Activated T-cell treated with anti-CD3 and anti-CD28 coated beads for 4 hours (primary cell): ENCODE data around the gene PRDM11.

Experiments
- DNase-seq: peaks from one replicate; pipeline ENCODE4 v3.0.0-alpha.2; 2020

The PRDM11 gene

GRCh38 chr11:45158210-45158731, 11.8 kb downstream of the PRDM11 start:
- no peak for DNase-seq

GRCh38 chr11:45158891-45159605, 12.6 kb downstream of the PRDM11 start:
- DNase-seq = no peak

- DNase-seq = no peak
Measured at GRCh38 chr11:45159781-45160365, 13.4 kb downstream of the PRDM11 start.

DNA sequence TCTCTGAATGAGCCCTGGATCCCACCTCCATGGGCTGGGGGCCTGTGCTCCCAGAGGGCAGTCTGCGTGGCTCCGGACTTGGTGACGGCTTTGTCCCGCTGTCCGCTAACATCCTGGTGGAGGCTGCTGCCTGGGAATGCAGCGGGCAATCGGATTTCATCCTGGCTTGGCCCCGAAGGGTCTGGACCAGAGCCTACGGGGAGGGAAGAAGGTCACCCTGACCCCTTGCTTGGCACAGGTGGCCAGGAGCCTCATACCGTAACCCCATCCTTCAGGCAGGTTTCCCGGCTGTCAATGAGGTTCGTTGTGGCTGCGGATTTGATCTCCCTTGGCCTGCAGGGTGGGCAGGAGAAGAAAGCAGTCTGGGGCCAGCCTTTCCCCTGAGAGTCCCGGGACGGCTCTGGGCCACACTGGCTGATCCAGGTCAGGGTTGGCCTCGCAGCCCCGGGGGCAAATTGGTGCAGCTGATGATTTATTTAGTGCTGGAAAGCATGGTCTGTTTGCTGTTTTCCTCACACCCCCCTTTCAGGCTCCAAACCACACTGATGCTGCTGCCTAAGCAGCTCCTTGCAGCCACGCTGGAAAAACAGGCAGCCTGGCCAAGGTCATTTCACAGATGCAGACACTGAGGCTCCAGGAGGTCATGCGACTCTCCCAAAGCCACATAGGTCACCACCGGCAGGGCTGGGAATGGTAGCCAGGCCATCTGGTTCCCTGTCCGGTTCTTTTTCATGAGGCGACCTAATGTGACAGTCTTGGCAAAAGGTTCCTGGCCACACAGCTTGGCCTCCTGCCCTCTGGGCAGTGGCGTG, 15.0 kb downstream of the PRDM11 start:
- DNase-seq = no peak

GRCh38 chr11:45162064-45162375, 15.6 kb downstream of the PRDM11 start:
- DNase-seq = no peak

DNA sequence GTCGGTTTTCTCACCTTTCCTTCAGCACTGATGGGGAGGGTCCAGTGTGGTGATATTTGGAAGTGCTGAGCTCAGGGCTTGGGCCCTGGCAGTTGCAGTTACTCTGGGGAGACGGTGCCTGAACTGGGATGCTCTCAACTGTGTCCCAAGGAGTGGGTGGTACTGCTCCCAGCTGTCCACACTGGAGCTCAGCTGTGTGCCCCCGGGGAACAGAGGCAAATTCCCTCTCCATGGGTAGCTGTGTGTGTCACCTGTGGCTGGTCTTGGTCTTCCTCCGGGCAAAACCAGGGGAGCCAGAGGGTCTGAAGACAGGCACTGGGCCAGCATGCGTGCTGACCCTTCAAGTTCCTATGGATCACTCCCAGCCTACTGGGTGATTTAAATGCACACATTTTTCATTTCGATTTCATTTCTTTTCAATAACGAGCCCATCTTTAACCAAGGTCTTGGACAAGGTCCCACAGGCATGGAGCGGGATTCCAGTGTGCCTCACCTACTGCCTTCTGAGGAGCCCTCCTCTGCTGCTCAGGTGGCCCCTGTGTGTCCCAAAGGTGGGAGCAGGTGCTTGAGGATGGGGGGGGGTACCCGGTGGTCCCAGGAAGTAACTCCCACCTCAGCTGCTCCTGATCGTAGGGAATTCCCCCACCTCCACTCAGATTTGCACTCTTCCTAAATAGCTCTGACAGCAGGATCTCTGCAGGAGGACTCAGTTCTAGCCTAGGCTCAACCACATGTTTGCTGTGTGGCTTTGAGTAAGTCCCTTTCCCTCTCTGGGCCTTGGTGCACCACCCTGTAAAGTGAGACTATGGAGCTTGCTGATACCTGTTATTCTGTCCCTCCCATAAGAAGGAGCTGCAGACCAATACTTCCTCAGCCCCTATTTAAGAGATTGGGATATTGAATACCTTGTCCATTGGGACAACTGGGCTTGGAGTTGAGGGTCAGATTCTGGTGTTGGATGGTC, 16.8 kb downstream of the PRDM11 start:
- no peak for DNase-seq

DNA sequence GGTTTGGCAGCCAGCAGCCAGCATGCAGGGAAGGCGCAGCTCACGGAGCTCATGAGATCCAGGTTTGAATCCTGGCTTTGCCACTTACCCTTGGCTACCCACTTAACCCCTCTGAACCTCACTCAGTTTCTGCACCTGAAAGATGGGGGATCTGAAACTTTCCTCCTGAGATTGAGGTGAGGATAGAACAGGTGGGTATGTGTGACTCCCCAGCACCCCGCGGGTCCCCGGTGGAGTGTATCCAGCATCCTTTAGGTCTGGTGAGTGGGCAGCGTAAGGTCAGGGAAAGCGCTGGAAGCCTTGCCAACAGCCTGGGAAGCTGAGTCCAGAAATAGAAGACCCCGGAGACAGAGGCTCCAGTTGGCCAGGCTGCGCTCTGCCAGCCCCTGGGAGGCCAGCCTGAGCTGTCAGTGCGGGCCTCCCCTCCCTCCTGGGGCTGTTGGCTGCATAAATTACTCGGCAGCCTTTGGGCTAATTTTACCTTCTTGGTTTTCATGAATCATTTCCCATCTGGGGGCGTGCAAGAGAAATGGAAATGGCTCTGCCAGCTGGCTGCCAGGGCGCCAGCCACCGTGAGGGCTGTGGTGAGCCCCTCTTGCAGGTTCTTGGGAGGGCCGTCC, 17.6 kb downstream of the PRDM11 start:
- DNase-seq = no peak

GRCh38 chr11:45165386-45165785, 18.9 kb downstream of the PRDM11 start:
- no peak for DNase-seq

DNA sequence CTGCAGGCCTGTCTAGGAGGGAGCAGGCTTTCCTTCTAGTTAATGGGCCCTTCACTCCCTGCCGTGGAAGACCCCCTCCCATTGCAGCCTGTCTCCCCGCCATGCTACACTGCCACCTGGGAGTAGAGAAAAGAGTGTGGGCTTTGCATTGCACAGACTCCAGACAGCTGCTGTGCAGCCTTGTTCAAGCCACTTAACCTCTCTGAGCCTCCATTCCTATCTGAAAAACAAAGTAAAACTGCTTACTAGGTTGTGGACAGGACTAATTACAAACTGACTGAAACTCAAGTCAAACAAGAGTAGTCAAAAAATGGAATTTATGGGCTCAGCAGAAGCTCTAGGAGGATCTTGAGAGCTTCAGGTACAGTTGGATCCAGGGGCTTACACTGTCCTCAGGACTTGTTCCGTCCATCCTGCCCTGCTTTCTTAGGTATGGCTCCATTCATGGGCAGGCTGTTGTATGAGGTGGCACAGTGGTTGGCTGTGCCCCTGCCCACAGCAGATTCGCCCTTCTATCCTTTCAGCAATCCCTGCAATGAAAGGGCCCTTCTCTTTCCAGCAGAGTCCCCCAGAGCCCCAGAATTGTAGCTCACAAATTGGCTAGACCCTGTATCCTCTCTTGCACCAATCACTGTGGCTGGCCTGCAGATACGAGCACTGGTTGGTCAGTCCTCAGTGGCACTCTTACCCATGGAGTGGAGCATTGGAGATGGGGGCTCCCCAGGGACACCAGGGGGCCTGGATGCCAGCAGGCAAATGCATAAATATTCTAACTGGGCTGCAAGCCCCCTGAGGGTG, 19.6 kb downstream of the PRDM11 start:
- no peak for DNase-seq

GRCh38 chr11:45166604-45166897, 20.1 kb downstream of the PRDM11 start:
- no peak for DNase-seq

DNA sequence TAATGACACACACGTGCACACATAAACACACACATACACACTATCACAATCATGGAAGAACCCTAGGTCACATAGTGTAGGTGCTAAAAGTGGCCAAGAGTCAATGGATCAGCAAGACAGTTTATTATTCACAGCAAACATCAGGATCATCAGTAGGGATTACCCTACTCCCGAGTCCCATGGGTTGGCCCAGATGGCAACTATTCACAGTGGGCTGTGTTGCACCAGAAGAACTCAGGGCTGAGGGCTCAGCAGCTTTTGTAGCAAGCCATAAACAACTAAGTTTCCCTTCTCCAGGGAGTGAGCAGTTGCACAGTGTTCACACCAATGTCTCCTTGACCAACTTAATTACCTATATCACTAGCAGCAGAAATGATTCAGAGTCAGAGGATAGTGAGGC, 20.8 kb downstream of the PRDM11 start:
- no peak for DNase-seq

- no peak for DNase-seq
Measured at GRCh38 chr11:45168366-45169130, 22.1 kb downstream of the PRDM11 start.

- DNase-seq = no peak
Measured at GRCh38 chr11:45169310-45170072, 23.1 kb downstream of the PRDM11 start.

- DNase-seq = no peak
Measured at GRCh38 chr11:45170484-45170883, 24.0 kb downstream of the PRDM11 start.

- DNase-seq = no peak
Measured at GRCh38 chr11:45171550-45171949, 25.1 kb downstream of the PRDM11 start.

GRCh38 chr11:45173064-45173463, 26.6 kb downstream of the PRDM11 start:
- DNase-seq = no peak

GRCh38 chr11:45174168-45174835, 27.9 kb downstream of the PRDM11 start:
- no peak for DNase-seq

DNA sequence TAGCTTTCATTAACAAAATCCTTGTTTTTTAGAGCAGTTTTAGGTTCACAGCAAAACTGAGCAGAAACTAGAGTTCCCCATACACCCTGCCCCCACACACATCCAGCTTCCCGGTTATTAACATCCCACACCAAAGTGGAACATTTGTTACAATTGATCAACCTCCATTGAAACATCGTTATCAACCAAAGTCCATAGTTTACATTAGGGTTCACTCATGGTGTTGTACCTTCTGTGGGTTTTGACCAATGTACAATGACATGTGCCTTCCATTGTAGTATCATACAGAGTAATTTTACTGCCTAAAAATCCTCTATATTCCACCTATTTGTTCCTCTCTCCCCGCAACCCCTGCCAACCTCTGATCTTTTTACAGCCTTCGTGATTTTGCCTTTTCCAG, 28.5 kb downstream of the PRDM11 start:
- no peak for DNase-seq

- DNase-seq = no peak
Measured at GRCh38 chr11:45176996-45177395, 30.6 kb downstream of the PRDM11 start.
